Fibroblast of skin of back (primary cell): ENCODE measurements around the gene INAFM2.

Source experiments
- DNase-seq: peaks from one replicate; pipeline ENCODE4 v3.0.0-alpha.2; 2013

Gene INAFM2

DNA sequence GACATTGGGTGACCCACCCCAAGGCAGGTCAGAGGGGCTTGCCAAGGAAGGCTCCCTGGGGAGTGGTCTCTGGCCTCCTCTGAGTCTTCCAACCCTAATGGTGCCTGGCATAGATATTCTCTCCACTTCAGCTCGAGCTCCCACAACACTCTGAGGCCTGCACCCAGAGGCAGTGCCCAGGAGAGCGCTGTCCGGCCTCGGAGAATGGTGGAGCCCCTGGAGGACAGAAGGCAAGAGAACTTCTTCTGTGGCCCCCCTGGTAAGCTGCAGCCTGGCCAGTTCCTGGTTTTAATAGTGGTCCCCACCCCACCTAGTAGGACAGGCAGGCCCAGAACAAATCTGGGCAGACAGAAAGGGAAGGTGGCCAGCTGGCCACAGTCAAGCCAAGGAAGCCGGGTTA lies 41.5 kb downstream of the INAFM2 start:
- no peak for DNase-seq

DNA sequence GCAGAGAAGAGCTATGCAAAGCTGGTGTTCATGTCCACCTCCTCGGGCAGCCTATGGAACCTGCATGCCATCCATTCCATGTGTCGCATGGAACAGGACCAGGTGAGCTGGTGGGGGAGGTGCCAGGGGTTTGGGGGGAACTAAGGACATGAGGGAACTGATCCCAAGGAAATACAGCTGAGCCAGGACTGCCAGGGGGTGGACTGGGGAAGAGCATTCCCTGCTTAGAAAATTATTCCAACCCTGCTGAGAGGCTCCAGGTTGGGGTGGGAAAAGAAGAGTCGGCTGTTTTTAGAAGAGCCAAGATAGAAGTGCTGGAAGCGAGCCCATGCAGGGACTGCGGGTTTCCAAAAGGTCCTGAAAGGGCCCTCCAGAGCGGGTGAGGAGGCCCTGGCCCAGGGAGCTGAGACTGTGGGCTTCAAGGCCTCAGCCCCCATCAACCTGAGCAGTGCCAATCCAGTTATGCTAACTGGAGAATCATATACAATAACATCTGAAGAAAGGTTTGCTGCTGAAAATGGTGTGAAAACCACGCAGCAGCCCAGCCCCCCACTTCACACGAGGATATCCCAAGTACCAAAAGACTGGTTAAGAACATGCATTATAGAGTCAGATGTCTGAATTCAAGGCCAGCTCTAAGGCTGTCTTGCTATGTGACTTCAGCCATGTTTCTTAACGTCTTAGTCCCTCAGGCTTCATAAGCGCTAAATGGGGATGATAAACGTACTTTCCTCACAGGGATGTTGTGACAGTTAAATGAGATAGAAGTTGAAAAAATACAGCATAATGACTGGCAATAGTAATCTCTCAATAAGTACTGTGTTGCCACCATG lies 42.3 kb downstream of the INAFM2 start:
- DNase-seq: no peak

DNA sequence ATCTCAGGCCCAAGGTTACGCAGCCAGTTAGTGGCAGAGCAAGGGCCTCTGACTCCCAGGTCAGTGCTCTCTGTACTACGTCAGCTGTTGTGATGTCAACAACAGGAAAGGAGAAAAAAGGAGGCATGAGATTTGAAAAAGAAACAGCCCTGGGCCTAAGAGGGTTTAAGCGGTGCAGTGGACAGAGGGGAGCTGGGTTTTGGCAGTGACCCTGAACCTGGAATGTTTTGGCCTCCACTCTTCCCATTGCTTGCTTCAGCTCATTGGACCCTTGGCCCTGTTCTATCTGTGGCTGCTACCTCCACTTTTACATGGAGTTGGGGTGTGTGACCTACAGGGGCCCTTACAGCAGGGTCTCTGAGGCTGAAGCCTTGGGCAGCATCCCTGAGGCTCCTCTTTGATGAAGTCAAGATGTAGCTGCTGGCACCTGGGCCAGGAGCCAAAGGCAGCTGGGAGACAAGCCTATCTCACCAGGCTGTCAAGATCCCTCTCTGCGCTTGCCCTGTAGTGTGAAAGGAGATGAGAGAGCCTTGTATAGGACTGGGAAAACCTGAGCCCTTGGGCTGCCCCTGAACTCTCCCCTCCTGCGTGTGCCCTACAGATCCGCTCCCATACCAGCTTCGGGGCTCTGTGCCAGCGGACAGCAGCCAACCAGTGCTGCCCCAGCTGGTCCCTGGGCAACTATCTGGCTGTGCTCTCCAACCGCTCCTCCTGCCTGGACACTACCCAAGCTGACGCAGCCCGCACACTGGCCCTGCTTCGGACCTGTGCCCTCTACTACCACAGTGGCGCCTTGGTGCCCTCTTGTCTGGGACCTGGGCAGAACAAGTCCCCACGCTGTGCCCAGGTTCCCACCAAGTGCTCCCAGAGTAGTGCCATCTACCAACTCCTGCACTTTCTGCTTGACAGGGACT lies 43.2 kb downstream of the INAFM2 start:
- DNase-seq: no peak

DNA sequence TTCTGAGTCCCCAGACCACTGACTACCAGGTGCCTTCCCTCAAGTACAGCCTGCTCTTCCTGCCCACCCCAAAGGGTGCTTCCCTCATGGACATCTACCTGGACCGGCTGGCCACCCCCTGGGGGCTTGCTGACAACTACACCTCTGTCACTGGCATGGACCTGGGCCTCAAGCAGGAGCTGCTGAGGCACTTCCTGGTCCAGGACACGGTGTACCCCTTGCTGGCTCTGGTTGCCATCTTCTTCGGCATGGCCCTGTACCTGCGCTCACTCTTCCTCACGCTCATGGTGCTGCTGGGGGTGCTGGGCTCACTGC lies 43.8 kb downstream of the INAFM2 start:
- DNase-seq: no peak

DNA sequence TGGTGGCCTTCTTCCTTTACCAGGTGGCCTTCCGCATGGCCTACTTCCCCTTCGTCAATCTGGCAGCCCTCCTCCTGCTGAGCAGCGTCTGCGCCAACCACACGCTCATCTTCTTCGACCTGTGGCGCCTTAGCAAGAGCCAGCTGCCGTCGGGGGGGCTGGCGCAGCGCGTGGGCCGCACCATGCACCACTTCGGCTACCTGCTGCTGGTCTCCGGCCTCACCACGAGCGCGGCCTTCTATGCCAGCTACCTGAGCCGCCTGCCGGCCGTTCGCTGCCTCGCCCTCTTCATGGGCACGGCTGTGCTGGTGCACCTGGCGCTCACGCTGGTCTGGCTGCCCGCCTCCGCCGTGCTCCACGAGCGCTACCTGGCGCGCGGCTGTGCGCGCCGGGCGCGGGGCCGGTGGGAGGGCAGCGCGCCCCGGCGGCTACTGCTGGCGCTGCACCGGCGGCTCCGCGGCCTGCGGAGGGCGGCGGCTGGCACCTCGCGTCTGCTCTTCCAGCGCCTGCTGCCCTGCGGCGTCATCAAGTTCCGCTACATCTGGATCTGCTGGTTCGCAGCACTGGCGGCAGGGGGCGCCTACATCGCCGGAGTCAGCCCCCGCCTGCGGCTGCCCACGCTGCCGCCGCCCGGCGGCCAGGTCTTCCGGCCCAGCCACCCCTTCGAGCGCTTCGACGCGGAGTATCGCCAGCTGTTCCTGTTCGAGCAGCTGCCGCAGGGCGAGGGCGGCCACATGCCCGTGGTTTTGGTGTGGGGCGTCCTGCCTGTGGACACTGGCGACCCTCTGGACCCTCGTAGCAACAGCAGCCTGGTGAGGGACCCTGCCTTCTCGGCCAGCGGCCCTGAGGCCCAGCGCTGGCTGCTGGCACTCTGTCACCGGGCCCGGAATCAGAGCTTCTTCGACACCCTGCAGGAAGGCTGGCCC lies 44.5 kb downstream of the INAFM2 start:
- DNase-seq: peak; percentile 86

DNA sequence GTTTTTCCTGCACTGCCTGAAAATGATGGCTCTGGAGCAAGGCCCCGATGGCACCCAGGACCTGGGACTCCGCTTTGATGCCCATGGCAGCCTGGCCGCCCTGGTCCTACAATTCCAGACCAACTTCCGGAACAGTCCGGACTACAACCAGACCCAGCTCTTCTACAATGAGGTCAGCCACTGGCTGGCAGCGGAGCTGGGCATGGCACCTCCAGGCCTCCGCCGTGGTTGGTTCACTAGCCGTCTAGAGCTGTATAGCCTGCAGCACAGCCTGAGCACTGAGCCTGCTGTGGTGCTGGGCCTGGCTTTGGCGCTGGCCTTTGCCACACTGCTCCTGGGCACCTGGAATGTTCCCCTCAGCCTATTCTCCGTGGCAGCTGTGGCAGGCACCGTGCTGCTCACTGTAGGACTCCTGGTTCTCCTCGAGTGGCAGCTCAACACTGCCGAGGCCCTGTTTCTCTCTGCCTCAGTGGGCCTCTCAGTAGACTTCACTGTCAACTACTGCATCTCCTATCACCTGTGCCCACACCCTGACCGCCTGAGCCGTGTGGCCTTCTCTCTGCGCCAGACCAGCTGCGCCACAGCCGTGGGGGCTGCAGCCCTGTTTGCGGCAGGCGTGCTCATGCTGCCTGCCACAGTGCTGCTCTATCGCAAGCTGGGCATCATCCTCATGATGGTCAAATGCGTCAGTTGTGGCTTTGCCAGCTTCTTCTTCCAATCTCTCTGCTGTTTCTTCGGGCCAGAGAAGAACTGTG lies 45.4 kb downstream of the INAFM2 start:
- DNase-seq: no peak

DNA sequence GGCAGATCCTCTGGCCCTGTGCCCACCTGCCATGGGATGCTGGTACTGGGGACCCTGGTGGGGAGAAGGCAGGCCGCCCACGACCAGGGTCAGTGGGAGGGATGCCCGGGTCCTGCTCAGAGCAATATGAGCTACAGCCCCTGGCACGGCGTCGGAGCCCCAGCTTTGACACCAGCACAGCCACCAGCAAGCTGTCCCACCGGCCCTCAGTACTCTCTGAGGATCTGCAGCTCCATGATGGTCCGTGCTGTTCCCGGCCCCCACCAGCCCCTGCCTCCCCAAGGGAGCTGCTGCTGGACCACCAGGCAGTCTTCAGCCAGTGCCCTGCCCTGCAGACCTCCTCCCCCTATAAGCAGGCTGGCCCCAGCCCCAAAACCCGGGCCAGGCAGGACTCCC lies 46.0 kb downstream of the INAFM2 start:
- no peak for DNase-seq

DNA sequence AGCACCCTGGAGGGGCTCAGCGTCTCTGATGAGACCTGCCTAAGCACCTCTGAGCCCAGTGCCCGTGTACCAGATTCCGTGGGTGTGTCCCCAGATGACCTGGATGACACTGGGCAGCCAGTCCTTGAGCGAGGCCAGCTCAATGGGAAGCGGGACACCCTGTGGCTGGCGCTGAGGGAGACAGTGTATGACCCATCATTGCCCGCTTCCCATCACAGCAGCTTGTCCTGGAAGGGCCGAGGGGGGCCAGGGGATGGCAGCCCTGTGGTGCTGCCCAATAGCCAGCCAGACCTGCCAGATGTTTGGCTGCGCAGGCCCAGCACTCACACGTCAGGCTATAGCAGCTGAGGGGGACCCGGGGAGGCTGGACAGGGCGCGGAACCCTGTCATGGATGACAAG lies 46.5 kb downstream of the INAFM2 start:
- no peak for DNase-seq

DNA sequence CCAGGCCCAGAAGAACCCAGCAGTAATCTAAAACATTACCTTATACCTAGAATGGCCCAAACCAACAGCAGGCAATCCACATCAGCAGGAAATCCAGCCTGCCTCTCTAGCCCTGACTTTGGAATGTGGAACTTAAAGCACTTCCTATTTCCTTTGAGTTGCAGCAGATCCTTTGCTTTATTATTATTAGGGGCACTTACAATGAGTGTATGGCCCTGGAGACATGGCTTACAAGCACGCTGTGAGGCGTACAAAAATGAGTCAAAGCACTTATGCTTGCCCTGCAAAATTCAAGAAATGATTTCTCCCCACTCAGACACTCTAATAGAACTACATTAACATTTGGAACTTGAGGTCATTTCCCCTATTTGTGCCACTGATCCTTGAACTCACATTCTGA lies 49.5 kb downstream of the INAFM2 start:
- DNase-seq: peak; percentile 69
